HepG2 (cell line): ENCODE results near the gene TP53I3. TPM values are rescaled to one million over a fixed set of nuclear protein-coding genes. Genes with fewer than 3 reads are reported as not detected.

Experiments
- CREM ChIP-seq, 2 experiments: sonication (generic) in 1 of 2; formaldehyde crosslinking in 1 of 2; IDR thresholded peaks; 2 replicates each; pipeline versions ENCODE4 v1.4.0 to v1.6.1; 2016 to 2020; ENCODE audit warnings: antibody characterized with exemption in 1 of 2, mild to moderate bottlenecking in 1 of 2, missing genetic modification reagents in 1 of 2
- MEIS2 ChIP-seq: sonication (generic); formaldehyde crosslinking; IDR thresholded peaks from 2 replicates; pipeline ENCODE4 v1.9.0; 2021; ENCODE audit warnings: mild to moderate bottlenecking, missing genetic modification reagents
- MIXL1 ChIP-seq: IDR thresholded peaks from 2 replicates; pipeline ENCODE4 v1.6.1; 2016
- MXD1 ChIP-seq: sonication (generic); formaldehyde crosslinking; IDR thresholded peaks from 2 replicates; pipeline ENCODE4 v1.4.0; 2020; ENCODE audit warnings: mild to moderate bottlenecking, missing genetic modification reagents
- NCOA2 ChIP-seq: sonication (generic); formaldehyde crosslinking; IDR thresholded peaks from 2 replicates; pipeline ENCODE4 v1.8.0; 2022; ENCODE audit warnings: inconsistent platforms
- NR2F6 ChIP-seq, 2 experiments: IDR thresholded peaks; 2 replicates each; pipeline ENCODE4 v1.6.1; 2016; ENCODE audit warnings: antibody characterized with exemption in 1 of 2, mild to moderate bottlenecking in 1 of 2
- PLRG1 ChIP-seq: fragments of 450-650 bp; conservative IDR thresholded peaks from 2 replicates; pipeline ENCODE4 v1.6.1; 2016
- SETDB1 ChIP-seq: sonication (generic); formaldehyde crosslinking; IDR thresholded peaks from 2 replicates; pipeline ENCODE4 v1.5.1; 2020; ENCODE audit warnings: missing genetic modification reagents, mild to moderate bottlenecking, borderline replicate concordance
- TBL1XR1 ChIP-seq: fragments of 150-350 bp; IDR thresholded peaks from 2 replicates; pipeline ENCODE4 v1.6.1; 2014; ENCODE audit warnings: borderline replicate concordance, low read length; ENCODE audit not compliant: partially characterized antibody
- TOE1 ChIP-seq: sonication (generic); formaldehyde crosslinking; IDR thresholded peaks from 2 replicates; pipeline ENCODE4 v1.4.0; 2020; ENCODE audit warnings: mild to moderate bottlenecking, missing genetic modification reagents
- ZBTB43 ChIP-seq: sonication (generic); formaldehyde crosslinking; conservative IDR thresholded peaks from 2 replicates; pipeline ENCODE4 v1.4.0; 2020; ENCODE audit warnings: missing genetic modification reagents
- ZNF318 ChIP-seq: sonication (generic); formaldehyde crosslinking; IDR thresholded peaks from 2 replicates; pipeline ENCODE4 v1.4.0; 2020; ENCODE audit warnings: mild to moderate bottlenecking, missing genetic modification reagents
- ZNF468 ChIP-seq: sonication (generic); formaldehyde crosslinking; IDR thresholded peaks from 2 replicates; pipeline ENCODE4 v1.8.0; 2022; ENCODE audit warnings: mild to moderate bottlenecking, moderate library complexity, missing genetic modification reagents
- ZNF652 ChIP-seq: IDR thresholded peaks from 2 replicates; pipeline ENCODE4 v1.6.1; 2016; ENCODE audit warnings: low read depth, borderline replicate concordance
- ZSCAN22 ChIP-seq: sonication (generic); formaldehyde crosslinking; IDR thresholded peaks from 2 replicates; pipeline ENCODE4 v1.4.0; 2020; ENCODE audit warnings: mild to moderate bottlenecking, missing genetic modification reagents
- polyA plus RNA-seq, 8 experiments: library from polyadenylated mRNA; depleted of rRNA in 3 of 8; stranded (reverse) in 7 of 8; unstranded in 1 of 8; fragments of >200 nt; fragmentation: Illumina TruSeq in 4 of 8; extraction: Trizol in 4 of 8; gene quantifications; 2 replicates each; pipeline versions ENCODE4 v1.2.1 to v1.2.3, GENCODE V29; 2011 to 2016; ENCODE audit warnings: low read depth in 4 of 8, missing spikeins in 1 of 8, mixed read lengths in 1 of 8; ENCODE audit not compliant: insufficient read depth in 1 of 8
- total RNA-seq, 5 experiments: library from RNA; depleted of rRNA; stranded (reverse); fragments of >200 nt; fragmentation: Illumina TruSeq; extraction: Trizol; gene quantifications; 2 replicates each; pipeline ENCODE4 v1.2.3, GENCODE V29; 2016; ENCODE audit warnings: low read depth in 1 of 5

TP53I3 gene
- total and polyA plus RNA-seq, 2 of the 13 experiments (the other 11 are each of a cell fraction or from before 2014, with no cell fraction given) = 25.0 to 44.1 TPM

GRCh38 chr2:24045511-24046508 is 38.8 kb downstream of the TP53I3 start (continued):
- no peak for TF ChIP-seq ZNF318 (CRISPR knock-in tag)
- TF ChIP-seq MEIS2 = no peak
- peak; percentile 25 for TF ChIP-seq NCOA2 (CRISPR knock-in tag)
- no peak for TF ChIP-seq MXD1 (CRISPR knock-in tag)
- no peak for TF ChIP-seq CREM (IDR thresholded peaks at IDR 0.05)
- no peak for TF ChIP-seq CREM (CRISPR knock-in tag; IDR thresholded peaks at IDR 0.05)
- TF ChIP-seq ZNF652 (CRISPR knock-in tag) = peak; percentile 63; the same call in 1 of the 2 replicates
- TF ChIP-seq PLRG1 = no peak
- no peak for TF ChIP-seq TOE1 (CRISPR knock-in tag)
- no peak for TF ChIP-seq TBL1XR1
- no peak for TF ChIP-seq ZSCAN22 (CRISPR knock-in tag)
- TF ChIP-seq ZNF468 (CRISPR knock-in tag) = no peak
- TF ChIP-seq NR2F6 (IDR thresholded peaks at IDR 0.05) = 0 out of 2 replicates have a peak, but pooled peaks have one; percentile 7
- peak; percentile 8; the same call in 1 of the 2 replicates for TF ChIP-seq NR2F6 (CRISPR knock-in tag; IDR thresholded peaks at IDR 0.05)
- TF ChIP-seq ZBTB43 (CRISPR knock-in tag) = no peak
- TF ChIP-seq SETDB1 = no peak
- peak; percentile 83 for TF ChIP-seq MIXL1 (CRISPR knock-in tag)
